Liver (tissue), 3 donors: Measurements from ENCODE around the gene P4HA2.

ENCODE experiments used
- CTCF ChIP-seq: fragments of 150-350 bp; IDR thresholded peaks from 2 replicates; pipeline ENCODE4 v1.5.1; 2017; ENCODE audit warnings: improper control_type of control experiment, low read depth, low read length; ENCODE audit not compliant: missing input control
- JUND ChIP-seq, 2 donors: IDR thresholded peaks; 2 replicates each; pipeline ENCODE4 v1.6.1; 2016; ENCODE audit warnings: antibody characterized with exemption in 2 of 2
- SP1 ChIP-seq: IDR thresholded peaks from 2 replicates; pipeline ENCODE4 v1.6.1; 2018; ENCODE audit warnings: antibody characterized with exemption, mild to moderate bottlenecking
- donor health status: healthy.
- donor health status: healthy.

DNA sequence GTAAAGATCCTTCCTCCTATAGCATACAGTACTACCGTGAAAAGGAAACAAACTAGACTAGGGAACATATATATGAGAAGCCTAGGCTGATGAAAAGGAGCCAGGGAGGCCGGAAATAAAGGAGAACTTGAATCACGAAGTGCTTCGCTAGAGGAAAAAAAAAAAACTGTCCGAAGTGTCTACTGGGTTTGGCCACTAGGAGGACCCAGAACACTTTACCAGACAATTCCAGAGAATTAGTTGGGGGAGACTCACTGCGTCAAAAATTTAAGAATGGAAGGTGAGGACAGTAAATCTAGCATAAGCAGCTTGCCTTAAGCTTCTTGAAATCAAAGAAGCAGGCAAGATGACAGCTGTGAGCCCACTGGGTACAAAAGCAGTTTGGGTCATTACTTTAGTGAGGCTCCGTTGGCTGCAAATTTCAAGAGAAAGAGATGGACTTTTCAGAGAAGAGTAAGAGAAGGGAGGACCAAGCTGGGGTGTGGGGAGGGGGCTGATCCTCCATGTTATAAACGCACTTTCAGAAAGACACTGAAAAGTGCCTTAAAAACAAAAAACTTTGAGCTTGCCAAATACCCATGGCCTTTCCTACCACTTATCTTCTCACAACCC, 47.4 kb downstream of the P4HA2 start:
- no peak for TF ChIP-seq JUND (IDR thresholded peaks at IDR 0.05)
- peak; percentile 65 for TF ChIP-seq CTCF
- no peak for TF ChIP-seq SP1
